ENCODE results near the gene KRTAP4-16.
"Not testable (repeated sequence)": the region's sequence is repeated elsewhere in the genome, so short reads cannot be mapped to it uniquely, and the experiment has no call there.

The KRTAP4-16 gene

DNA sequence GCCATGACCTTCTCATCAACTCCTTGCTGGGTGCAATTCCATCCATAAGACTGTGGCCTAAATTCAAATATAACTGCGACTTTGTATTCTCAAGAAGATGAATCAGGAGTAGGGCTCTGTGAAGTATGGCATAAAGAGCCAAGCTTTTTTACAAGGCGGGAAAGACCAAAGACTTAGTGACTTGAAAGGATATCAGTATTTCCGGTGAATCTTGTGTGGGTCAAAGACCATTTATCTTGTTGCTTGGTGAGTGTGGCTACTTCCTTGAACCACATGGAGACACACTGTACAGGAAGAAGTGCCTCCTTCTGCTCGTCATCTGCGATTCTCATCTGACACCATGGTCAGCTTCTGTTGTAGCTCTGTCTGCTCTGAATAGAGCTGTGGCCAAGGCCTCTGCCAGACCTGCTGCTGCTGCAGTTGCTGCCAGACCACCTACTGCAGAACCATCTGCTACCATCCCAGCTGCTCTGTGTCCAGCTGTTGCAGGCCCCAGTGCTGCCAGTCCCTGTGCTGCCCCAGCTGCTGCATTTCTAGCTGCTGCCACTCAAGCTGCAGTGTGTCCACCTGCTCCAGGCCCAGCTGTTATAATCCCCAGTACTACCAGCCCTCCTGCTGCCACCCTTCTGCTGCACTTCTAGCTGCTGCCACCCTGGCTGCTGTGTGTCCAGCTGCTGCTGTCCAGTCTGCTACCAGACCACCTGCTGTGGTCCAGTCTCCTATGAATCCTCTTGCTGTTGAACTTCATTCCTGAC lies 30.2 kb downstream of the KRTAP4-16 start:
- no peak overlapping the region for H2AFZ ChIP-seq (ENCODE audit: low read depth)
- H3K79me2 ChIP-seq (ENCODE audit: insufficient read depth, low read depth) = no peaks in the 10 kb centered on the region
- H3K36me3 ChIP-seq (ENCODE audit: insufficient read depth) = no peaks in the 10 kb centered on the region
- no peaks in the 10 kb centered on the region for H3K27me3 ChIP-seq (ENCODE audit: insufficient read depth, low read depth)
- no peaks in the 10 kb centered on the region for H4K20me1 ChIP-seq (ENCODE audit: insufficient read depth)
- TF ChIP-seq, protein P1, sequence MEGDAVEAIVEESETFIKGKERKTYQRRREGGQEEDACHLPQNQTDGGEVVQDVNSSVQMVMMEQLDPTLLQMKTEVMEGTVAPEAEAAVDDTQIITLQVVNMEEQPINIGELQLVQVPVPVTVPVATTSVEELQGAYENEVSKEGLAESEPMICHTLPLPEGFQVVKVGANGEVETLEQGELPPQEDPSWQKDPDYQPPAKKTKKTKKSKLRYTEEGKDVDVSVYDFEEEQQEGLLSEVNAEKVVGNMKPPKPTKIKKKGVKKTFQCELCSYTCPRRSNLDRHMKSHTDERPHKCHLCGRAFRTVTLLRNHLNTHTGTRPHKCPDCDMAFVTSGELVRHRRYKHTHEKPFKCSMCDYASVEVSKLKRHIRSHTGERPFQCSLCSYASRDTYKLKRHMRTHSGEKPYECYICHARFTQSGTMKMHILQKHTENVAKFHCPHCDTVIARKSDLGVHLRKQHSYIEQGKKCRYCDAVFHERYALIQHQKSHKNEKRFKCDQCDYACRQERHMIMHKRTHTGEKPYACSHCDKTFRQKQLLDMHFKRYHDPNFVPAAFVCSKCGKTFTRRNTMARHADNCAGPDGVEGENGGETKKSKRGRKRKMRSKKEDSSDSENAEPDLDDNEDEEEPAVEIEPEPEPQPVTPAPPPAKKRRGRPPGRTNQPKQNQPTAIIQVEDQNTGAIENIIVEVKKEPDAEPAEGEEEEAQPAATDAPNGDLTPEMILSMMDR (conservative IDR thresholded peaks at IDR 0.05; ENCODE audit: low read depth, low read length) = no peak
- H3K9ac ChIP-seq = no peak overlapping the region
- H3K27ac ChIP-seq = no peak overlapping the region
- H3K4me3 ChIP-seq (IDR thresholded peaks at IDR 0.05; ENCODE audit: insufficient read depth, low read depth, low read length) = no peak overlapping the region
- H3K4me1 ChIP-seq (ENCODE audit: low read depth, poor library complexity, severe bottlenecking) = no peaks in the 10 kb centered on the region
- H3K4me2 ChIP-seq = no peak overlapping the region

- no peaks in the 10 kb centered on the region for H3K27me3 ChIP-seq (ENCODE audit: insufficient read depth, low read depth)
- H3K4me1 ChIP-seq (ENCODE audit: low read depth, poor library complexity, severe bottlenecking) = no peaks in the 10 kb centered on the region
- TF ChIP-seq, protein P1 (conservative IDR thresholded peaks at IDR 0.05; ENCODE audit: low read depth, low read length) = no peak
- H4K20me1 ChIP-seq (ENCODE audit: insufficient read depth) = no peaks in the 10 kb centered on the region
- H3K4me3 ChIP-seq (IDR thresholded peaks at IDR 0.05; ENCODE audit: insufficient read depth, low read depth, low read length) = no peak overlapping the region
- H3K79me2 ChIP-seq (ENCODE audit: insufficient read depth, low read depth) = no peaks in the 10 kb centered on the region
- H3K9ac ChIP-seq = no peak overlapping the region
- no peak overlapping the region for H3K4me2 ChIP-seq
- no peak overlapping the region for H3K27ac ChIP-seq
- no peak overlapping the region for H2AFZ ChIP-seq (ENCODE audit: low read depth)
- no peaks in the 10 kb centered on the region for H3K36me3 ChIP-seq (ENCODE audit: insufficient read depth)
These were observed 33.0 kb downstream of the KRTAP4-16 start for GRCh38 chr17:41069031-41069430.

GRCh38 chr17:41067281-41067680 lies 34.7 kb downstream of the KRTAP4-16 start:
- Histone ChIP-seq H3K4me1 (ENCODE audit: low read depth, poor library complexity, severe bottlenecking) (no peaks in the 10 kb centered on the region), H3K4me3 (IDR thresholded peaks at IDR 0.05; ENCODE audit: insufficient read depth, low read depth, low read length) (no peak overlapping the region), H3K79me2 (ENCODE audit: insufficient read depth, low read depth) (no peaks in the 10 kb centered on the region), H3K4me2 (no peak overlapping the region), H3K9ac (no peak overlapping the region), H3K36me3 (ENCODE audit: insufficient read depth) (no peaks in the 10 kb centered on the region), H3K27me3 (ENCODE audit: insufficient read depth, low read depth) (no peaks in the 10 kb centered on the region), H3K27ac (no peak overlapping the region), H2AFZ (ENCODE audit: low read depth) (no peak overlapping the region), H4K20me1 (ENCODE audit: insufficient read depth) (no peaks in the 10 kb centered on the region)
- TF ChIP-seq, protein P1 (conservative IDR thresholded peaks at IDR 0.05; ENCODE audit: low read depth, low read length) = no peak

GRCh38 chr17:41065829-41066624 lies 36.0 kb downstream of the KRTAP4-16 start, which contains the start of gene KRTAP2-4:
Gene KRTAP2-4, minus strand, starts transcription at chr17:41065879. Its CDS starts 34 bp downstream, at chr17:41065845.
- H3K9ac ChIP-seq = no peak within 1 kb of the TSS
- no peaks in the 10 kb centered on the region for H4K20me1 ChIP-seq (ENCODE audit: insufficient read depth)
- no peak within 1 kb of the TSS for H3K4me2 ChIP-seq
- H3K27me3 ChIP-seq (ENCODE audit: insufficient read depth, low read depth) = no peaks in the 10 kb centered on the region
- TF ChIP-seq, protein P1 (conservative IDR thresholded peaks at IDR 0.05; ENCODE audit: low read depth, low read length) = no peak
- H2AFZ ChIP-seq (ENCODE audit: low read depth) = no peak within 1 kb of the TSS
- H3K4me1 ChIP-seq (ENCODE audit: low read depth, poor library complexity, severe bottlenecking) = no peaks in the 10 kb centered on the region
- H3K36me3 ChIP-seq (ENCODE audit: insufficient read depth) = no peaks in the 10 kb centered on the region
- no peak within 1 kb of the TSS for H3K4me3 ChIP-seq (IDR thresholded peaks at IDR 0.05; ENCODE audit: insufficient read depth, low read depth, low read length)
- H3K79me2 ChIP-seq (ENCODE audit: insufficient read depth, low read depth) = no peaks in the 10 kb centered on the region
- no peak within 1 kb of the TSS for H3K27ac ChIP-seq

DNA sequence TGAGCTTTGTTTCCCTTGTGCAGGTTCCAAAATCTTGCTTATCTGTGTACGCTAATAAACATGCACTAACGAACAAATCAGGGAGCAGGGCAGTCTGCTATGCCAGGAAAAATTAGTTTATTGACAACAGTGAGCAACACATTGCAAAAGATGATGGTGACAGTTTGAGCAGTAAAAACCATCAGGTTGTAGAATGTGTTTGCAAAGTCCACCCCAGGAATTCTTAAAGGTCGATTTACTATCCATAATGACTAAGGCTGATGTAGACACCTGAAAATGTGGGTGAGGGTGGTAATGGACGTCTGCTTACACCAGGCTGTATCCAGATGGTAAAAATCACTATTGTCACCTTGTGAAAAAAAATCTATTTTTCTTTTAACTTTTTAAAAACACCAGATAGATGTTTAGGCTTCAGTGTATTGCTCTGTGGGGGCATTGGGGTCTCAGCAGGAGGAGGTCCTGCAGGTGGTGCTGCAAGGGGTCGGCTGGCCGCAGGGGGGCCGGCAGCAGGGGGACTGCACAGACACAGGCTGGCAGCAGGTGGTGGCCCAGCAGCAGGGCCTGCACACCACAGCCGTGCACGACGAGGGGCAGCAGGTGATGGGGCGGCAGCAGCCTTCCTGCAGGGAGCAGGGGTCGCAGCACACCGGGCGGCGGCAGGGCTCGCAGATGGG lies 36.9 kb downstream of the KRTAP4-16 start:
- not testable (repeated sequence) for H4K20me1 ChIP-seq (ENCODE audit: insufficient read depth); H3K9ac ChIP-seq; H2AFZ ChIP-seq (ENCODE audit: low read depth); H3K4me1 ChIP-seq (ENCODE audit: low read depth, poor library complexity, severe bottlenecking); H3K79me2 ChIP-seq (ENCODE audit: insufficient read depth, low read depth); H3K4me2 ChIP-seq; H3K36me3 ChIP-seq (ENCODE audit: insufficient read depth); H3K4me3 ChIP-seq (IDR thresholded peaks at IDR 0.05; ENCODE audit: insufficient read depth, low read depth, low read length); H3K27me3 ChIP-seq (ENCODE audit: insufficient read depth, low read depth); H3K27ac ChIP-seq
